ENCODE results near the gene NFE2L1.

DNA sequence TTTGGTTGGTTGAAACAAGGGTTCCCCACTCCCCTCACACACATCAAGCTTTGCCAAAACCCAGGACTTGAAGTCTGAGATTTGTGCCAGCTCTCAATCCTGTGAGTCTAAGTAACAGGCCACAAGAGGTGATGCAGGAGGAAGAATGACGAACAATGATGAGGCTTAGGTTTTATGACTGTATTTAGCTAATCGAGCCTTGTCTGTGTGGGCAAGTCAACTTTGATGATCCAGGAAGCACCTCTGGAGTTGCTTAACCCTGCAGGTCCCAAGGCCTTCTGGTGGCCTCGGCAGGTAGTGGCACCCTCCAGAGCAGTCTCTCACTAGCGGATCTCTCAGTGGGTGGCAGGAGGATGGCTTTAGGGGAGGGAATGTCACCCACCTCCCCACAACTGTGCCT, 48.6 kb upstream of the NFE2L1 start:
- TF ChIP-seq SPI1 (IDR thresholded peaks at IDR 0.05; ENCODE audit: low read depth, low read length) (no peak), POLR2AphosphoS5 (IDR thresholded peaks at IDR 0.05; ENCODE audit: low read depth, low read length) (no peak), POLR2A (IDR thresholded peaks at IDR 0.05; ENCODE audit: low read depth, low read length) (no peak)
